ENCODE results near the gene PIGL.
"Not testable (repeated sequence)": the region's sequence is repeated elsewhere in the genome, so short reads cannot be mapped to it uniquely, and the experiment has no call there.

PIGL gene

GRCh38 chr17:16273929-16274339, 56.9 kb downstream of the PIGL start:
- no peak for DNase-seq (ENCODE audit: low read depth in 2 of 2)

GRCh38 chr17:16275024-16275423, 58.0 kb downstream of the PIGL start:
- no peak for DNase-seq (ENCODE audit: low read depth in 2 of 2)

- DNase-seq (ENCODE audit: low read depth in 2 of 2): no peak
Measured at GRCh38 chr17:16277163-16277562, 60.2 kb downstream of the PIGL start.

GRCh38 chr17:16281351-16281750, 64.3 kb downstream of the PIGL start:
- DNase-seq (ENCODE audit: low read depth in 2 of 2): no peak

- DNase-seq (ENCODE audit: low read depth in 2 of 2): no peak
Measured at GRCh38 chr17:16282522-16282921, 65.5 kb downstream of the PIGL start.

GRCh38 chr17:16283705-16284104, 66.7 kb downstream of the PIGL start:
- DNase-seq (ENCODE audit: low read depth in 2 of 2): no peak

GRCh38 chr17:16285646-16286008, 68.6 kb downstream of the PIGL start:
- no peak for DNase-seq (ENCODE audit: low read depth in 2 of 2)

- DNase-seq (ENCODE audit: low read depth in 2 of 2): peak; percentile 73 to 75
Measured at GRCh38 chr17:16286009-16286946, 69.3 kb downstream of the PIGL start.

- no peak for DNase-seq (ENCODE audit: low read depth in 2 of 2)
Measured at GRCh38 chr17:16286947-16287562, 70.0 kb downstream of the PIGL start.

GRCh38 chr17:16287563-16288027, 70.6 kb downstream of the PIGL start:
- DNase-seq (ENCODE audit: low read depth in 2 of 2): no peak

GRCh38 chr17:16288860-16289571, 72.0 kb downstream of the PIGL start:
- no peak for DNase-seq (ENCODE audit: low read depth in 2 of 2)

- no peak for DNase-seq (ENCODE audit: low read depth in 2 of 2)
Measured at GRCh38 chr17:16293931-16294330, 76.9 kb downstream of the PIGL start.

GRCh38 chr17:16294560-16294959, 77.5 kb downstream of the PIGL start:
- no peak for DNase-seq (ENCODE audit: low read depth in 2 of 2)

- not testable (repeated sequence) for DNase-seq (ENCODE audit: low read depth in 2 of 2)
Measured at GRCh38 chr17:16296072-16296471, 79.1 kb downstream of the PIGL start.

- no peak for DNase-seq (ENCODE audit: low read depth in 2 of 2)
Measured at GRCh38 chr17:16297367-16298139, 80.5 kb downstream of the PIGL start.

GRCh38 chr17:16298140-16298662, 81.2 kb downstream of the PIGL start:
- DNase-seq (ENCODE audit: low read depth in 2 of 2): no peak

- DNase-seq (ENCODE audit: low read depth in 2 of 2): no peak
Measured at GRCh38 chr17:16300554-16300953, 83.5 kb downstream of the PIGL start.

- no peak for DNase-seq (ENCODE audit: low read depth in 2 of 2)
Measured at GRCh38 chr17:16301963-16302855, 85.2 kb downstream of the PIGL start.

- no peak for DNase-seq (ENCODE audit: low read depth in 2 of 2)
Measured at GRCh38 chr17:16302856-16303255, 85.8 kb downstream of the PIGL start.

GRCh38 chr17:16304830-16305229, 87.8 kb downstream of the PIGL start:
- DNase-seq (ENCODE audit: low read depth in 2 of 2): no peak

Measured in stimulated activated CD4-positive, alpha-beta T cell treated with anti-CD3 and anti-CD28 coated beads, Interleukin-15, amount 100 ng/mL, for 48 hours (primary cell).